GM21447 (cell line): ENCODE measurements around the gene NMRAL1.

Experiments used
- ATAC-seq: cut with Tn5 transposase; IDR thresholded peaks from one replicate; pipeline ENCODE4 v1.9.1; 2021; ENCODE audit not compliant: unreplicated experiment

The NMRAL1 gene

GRCh38 chr16:4474192-4474961, at the start of gene NMRAL1:
NMRAL1 (minus strand) TSS chr16:4474625; CDS start chr16:4474132, 493 bp downstream.
- ATAC-seq: peak; percentile 51

GRCh38 chr16:4523686-4524085, 49.3 kb upstream of the NMRAL1 start:
- ATAC-seq: no peak

GRCh38 chr16:4522051-4522581, 47.7 kb upstream of the NMRAL1 start:
- no peak for ATAC-seq

- no peak for ATAC-seq
These were observed 46.5 kb upstream of the NMRAL1 start for GRCh38 chr16:4520913-4521312.

GRCh38 chr16:4519274-4520058, 45.0 kb upstream of the NMRAL1 start:
- no peak for ATAC-seq

- no peak for ATAC-seq
These were observed 43.6 kb upstream of the NMRAL1 start for GRCh38 chr16:4517812-4518680.

GRCh38 chr16:4515611-4516233, 41.3 kb upstream of the NMRAL1 start:
- ATAC-seq: no peak

- no peak for ATAC-seq
These were observed 40.2 kb upstream of the NMRAL1 start for GRCh38 chr16:4514606-4515005.

- ATAC-seq: no peak
These were observed 39.5 kb upstream of the NMRAL1 start for GRCh38 chr16:4513881-4514280.

- ATAC-seq: no peak
These were observed 38.8 kb upstream of the NMRAL1 start for GRCh38 chr16:4513086-4513860.

- ATAC-seq: no peak
These were observed 38.0 kb upstream of the NMRAL1 start for GRCh38 chr16:4512473-4512872.

- ATAC-seq: no peak
These were observed 37.1 kb upstream of the NMRAL1 start for GRCh38 chr16:4511441-4512082.

- no peak for ATAC-seq
These were observed 36.5 kb upstream of the NMRAL1 start for GRCh38 chr16:4510747-4511426.

- ATAC-seq: no peak
These were observed 35.7 kb upstream of the NMRAL1 start for GRCh38 chr16:4510131-4510530.

GRCh38 chr16:4509420-4509819, 35.0 kb upstream of the NMRAL1 start:
- ATAC-seq: no peak

- no peak for ATAC-seq
These were observed 34.4 kb upstream of the NMRAL1 start for GRCh38 chr16:4508806-4509205.

GRCh38 chr16:4507588-4508345, 33.3 kb upstream of the NMRAL1 start:
- ATAC-seq: no peak

- no peak for ATAC-seq
These were observed 32.0 kb upstream of the NMRAL1 start for GRCh38 chr16:4506450-4506849.
